Tibial nerve (tissue), 4 donors: Measurements from ENCODE around the gene TRIM59. TPM values are rescaled to one million over a fixed set of nuclear protein-coding genes. Genes with fewer than 3 reads are reported as not detected.

Source experiments
- DNase-seq, 2 donors: peaks; one replicate each; pipeline ENCODE4 v3.0.0-alpha.2; 2019; ENCODE audit warnings: low spot score in 2 of 2
- H3K27ac ChIP-seq, 4 donors: fragments of 200-600 bp; sonication (generic) in 3 of 4; one replicate each; pipeline ENCODE4 v1.5.1; 2017 to 2019; ENCODE audit warnings: mild to moderate bottlenecking in 1 of 4
- H3K27me3 ChIP-seq, 2 donors: fragments of 200-600 bp; sonication (generic) in 1 of 2; one replicate each; pipeline versions ENCODE4 v1.5.1 to v1.6.0; 2017 to 2019
- H3K36me3 ChIP-seq, 3 donors: fragments of 200-600 bp; sonication (generic); one replicate each; pipeline ENCODE4 v1.5.1; 2018 to 2019
- H3K4me1 ChIP-seq, 4 donors: fragments of 200-600 bp; sonication (generic) in 3 of 4; one replicate each; pipeline ENCODE4 v1.5.1; 2017 to 2019
- H3K4me3 ChIP-seq, 4 donors: fragments of 200-600 bp; sonication (generic) in 3 of 4; one replicate each; pipeline ENCODE4 v1.5.1; 2017 to 2019; ENCODE audit warnings: mild to moderate bottlenecking in 1 of 4, moderate library complexity in 1 of 4
- H3K9me3 ChIP-seq, 4 donors: fragments of 200-600 bp; sonication (generic) in 3 of 4; one replicate each; pipeline ENCODE4 v1.5.1; 2017 to 2019
- CTCF ChIP-seq, 5 experiments: fragments of 200-600 bp in 3 of 5; fragments of 450-650 bp in 2 of 5; sonication (generic) in 3 of 5; IDR thresholded peaks; one replicate each; pipeline ENCODE4 v1.5.1; 2016 to 2019; ENCODE audit warnings: antibody characterized with exemption in 5 of 5, mild to moderate bottlenecking in 3 of 5, moderate library complexity in 2 of 5
- EP300 ChIP-seq, 2 donors: sonication (generic); formaldehyde crosslinking; IDR thresholded peaks; one replicate each; pipeline ENCODE4 v1.6.1; 2017; ENCODE audit warnings: antibody characterized with exemption in 2 of 2, mild to moderate bottlenecking in 1 of 2
- POLR2A ChIP-seq, 2 donors: fragments of 450-650 bp; IDR thresholded peaks; one replicate each; pipeline ENCODE4 v1.6.1; 2017; ENCODE audit warnings: antibody characterized with exemption in 2 of 2, mild to moderate bottlenecking in 2 of 2, moderate library complexity in 2 of 2
- WGBS, 2 donors: methylation state at CpG; one replicate each; pipeline ENCODE4 v1.1.5; 2018; 5-methylcytosine and 5-hydroxymethylcytosine counted together
- total RNA-seq, 4 donors: library from RNA; depleted of rRNA; stranded (reverse); fragments of >200 nt; gene quantifications; one replicate each; pipeline ENCODE4 v1.1.0, GENCODE V29; 2016

TRIM59 gene
- total RNA-seq, 4 donors from 2014 or later, result 0.42 to 2.0 (median 1.6) TPM; not detected in 1

- Histone ChIP-seq H3K27me3 (peaks cover 0 to 4% of the 10 kb centered on the region in 2 donors), H3K4me1 (peaks cover 0 to 34% (median 22%) of the 10 kb centered on the region in 4 donors), H3K36me3 (peaks cover 0 to 4% (median 0%) of the 10 kb centered on the region in 3 donors), H3K4me3 (no peak overlapping the region), H3K27ac (no peak overlapping the region), H3K9me3 (no peaks in the 10 kb centered on the region)
- WGBS, 2 donors, result 49 to 50% methylated on average over 11 of the region's 11 CpGs
- DNase-seq, result no peak
- TF ChIP-seq CTCF (IDR thresholded peaks at IDR 0.05), result no peak
- TF ChIP-seq EP300 (IDR thresholded peaks at IDR 0.05), result no peak
- TF ChIP-seq POLR2A (IDR thresholded peaks at IDR 0.05), result no peak
Measured at GRCh38 chr3:160402221-160403027, 47.2 kb downstream of the TRIM59 start.

GRCh38 chr3:160401291-160402095 is 48.1 kb downstream of the TRIM59 start:
- no peak for DNase-seq
- Histone ChIP-seq H3K36me3 (no peaks in the 10 kb centered on the region), H3K4me1 (peaks cover 0 to 34% (median 22%) of the 10 kb centered on the region in 4 donors), H3K4me3 (peak overlapping the region in 3 of 4 donors; percentile 61 to 75 (median 71)), H3K27me3 (peaks cover 0 to 4% of the 10 kb centered on the region in 2 donors), H3K27ac (peak overlapping the region in 2 of 4 donors; percentile 17 to 93), H3K9me3 (no peaks in the 10 kb centered on the region)
- 19 to 22% methylated on average over 16 of the region's 16 CpGs for WGBS, 2 donors
- TF ChIP-seq POLR2A (IDR thresholded peaks at IDR 0.05) (no peak), EP300 (IDR thresholded peaks at IDR 0.05) (no peak), CTCF (IDR thresholded peaks at IDR 0.05) (no peak)

DNA sequence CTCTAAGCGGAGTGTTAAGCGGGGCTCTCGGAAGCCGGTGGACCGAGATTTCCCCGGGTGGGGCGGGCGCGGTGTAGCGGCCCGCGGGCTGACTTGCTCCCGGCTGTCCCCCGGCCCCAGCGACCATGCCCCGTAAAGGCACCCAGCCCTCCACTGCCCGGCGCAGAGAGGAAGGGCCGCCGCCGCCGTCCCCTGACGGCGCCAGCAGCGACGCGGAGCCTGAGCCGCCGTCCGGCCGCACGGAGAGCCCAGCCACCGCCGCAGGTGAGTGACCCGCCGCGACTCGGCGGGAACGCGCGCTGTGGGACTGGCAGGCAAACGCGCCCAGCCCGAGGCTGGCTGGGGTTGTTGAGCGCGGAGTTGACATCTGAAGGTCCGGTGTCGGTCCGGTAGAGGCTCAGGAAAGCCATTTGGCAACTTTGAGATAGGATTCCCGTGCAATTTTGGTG is 48.9 kb downstream of the TRIM59 start:
- H3K27ac ChIP-seq, result peak overlapping the region in 3 of 4 donors; percentile 81 to 93 (median 93)
- no peak for DNase-seq
- H3K4me1 ChIP-seq, result peaks cover 0 to 34% (median 22%) of the 10 kb centered on the region in 4 donors

GRCh38 chr3:160400030-160400701 is 49.4 kb downstream of the TRIM59 start:
- H3K4me1 ChIP-seq, result peaks cover 0 to 34% (median 22%) of the 10 kb centered on the region in 4 donors
- H3K27me3 ChIP-seq, result peaks cover 0 to 4% of the 10 kb centered on the region in 2 donors
- H3K36me3 ChIP-seq, result no peaks in the 10 kb centered on the region
- peak overlapping the region; percentile 81 to 93 (median 90) for H3K27ac ChIP-seq
- TF ChIP-seq CTCF (IDR thresholded peaks at IDR 0.05) (no peak), EP300 (IDR thresholded peaks at IDR 0.05) (no peak), POLR2A (IDR thresholded peaks at IDR 0.05) (no peak)
- no peaks in the 10 kb centered on the region for H3K9me3 ChIP-seq
- H3K4me3 ChIP-seq, result peak overlapping the region; percentile 61 to 75 (median 72)
- DNase-seq, result no peak
- WGBS, 2 donors, result 0 to 1% methylated on average over 22 to 36 of the region's 49 CpGs

More for the DNA sequence above, 48.9 kb downstream of the TRIM59 start:
- Histone ChIP-seq H3K4me3 (peak overlapping the region; percentile 61 to 75 (median 72)), H3K9me3 (no peaks in the 10 kb centered on the region), H3K27me3 (peaks cover 0 to 4% of the 10 kb centered on the region in 2 donors), H3K36me3 (no peaks in the 10 kb centered on the region)
- WGBS, 2 donors, result 0% methylated on average over 4 to 21 of the region's 51 CpGs
- TF ChIP-seq CTCF (IDR thresholded peaks at IDR 0.05) (no peak), POLR2A (IDR thresholded peaks at IDR 0.05) (no peak), EP300 (IDR thresholded peaks at IDR 0.05) (no peak)
